HUDEP-2 (cell line): ENCODE measurements around the gene APC2.
"Not testable (repeated sequence)": the region's sequence is repeated elsewhere in the genome, so short reads cannot be mapped to it uniquely, and the experiment has no call there.

Experiments used
- DNase-seq, 76 experiments: peaks; one replicate each; lab custom pipeline; 2025; ENCODE audit not compliant: unreplicated experiment in 76 of 76; lab: John Stamatoyannopoulos, UW

APC2 gene

DNA sequence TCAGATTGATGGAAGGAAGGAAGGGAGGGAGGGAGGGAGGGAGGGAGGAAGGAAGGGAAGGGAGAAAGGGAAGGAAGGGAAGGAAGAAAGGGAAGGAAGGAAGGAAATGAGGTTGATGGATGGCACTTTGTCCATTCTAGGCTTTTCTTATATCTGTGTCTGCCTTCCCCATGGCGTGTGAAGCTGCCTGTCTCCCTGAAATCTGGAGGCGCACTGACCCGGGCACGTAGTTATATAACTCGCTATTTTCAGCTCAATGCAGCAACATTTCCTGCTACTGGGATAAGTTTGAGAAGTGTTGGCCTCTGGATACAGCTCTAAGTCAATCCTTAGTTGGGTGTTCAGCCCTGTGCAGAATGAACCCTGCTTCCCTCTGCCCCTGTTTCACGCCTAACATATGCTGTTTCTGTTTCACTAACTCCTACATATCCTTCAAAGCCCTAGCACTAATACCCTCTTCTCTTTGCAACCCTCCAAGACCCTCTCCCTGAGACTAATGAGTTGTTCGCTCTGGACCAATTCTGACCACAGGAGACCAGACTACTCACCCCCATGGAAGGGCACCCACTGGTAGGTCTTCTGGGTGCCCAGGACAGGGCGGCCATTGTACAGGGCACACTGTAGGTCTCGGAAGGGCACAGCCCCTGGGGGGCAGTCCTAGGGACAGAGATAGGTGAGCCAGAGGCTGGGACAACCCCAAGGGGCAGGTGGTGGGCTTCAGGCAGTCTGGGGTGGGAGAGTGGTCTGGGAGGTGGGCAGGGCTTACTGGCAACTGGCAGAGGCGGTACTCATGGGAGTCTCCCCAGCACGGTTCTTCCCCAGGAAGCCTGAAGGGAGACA lies 59.9 kb downstream of the APC2 start:
- DNase-seq, result no peak

DNA sequence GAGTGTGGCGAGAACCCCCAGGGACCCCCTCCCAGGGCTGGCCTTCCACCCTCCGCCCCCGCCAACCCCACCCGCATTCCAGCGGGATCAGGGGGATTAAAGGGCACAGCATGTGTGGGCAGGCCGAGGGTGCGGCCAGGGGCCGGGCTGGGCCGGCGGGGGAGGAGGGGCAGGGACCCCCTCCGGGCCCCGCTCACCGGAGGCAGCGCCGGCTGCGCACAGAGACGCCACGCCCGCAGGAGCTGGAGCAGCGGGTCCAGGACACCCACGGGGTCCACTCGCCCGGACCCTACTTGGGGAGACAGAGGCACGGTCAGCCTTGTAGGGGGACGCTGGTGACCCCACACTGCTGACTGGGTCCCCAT lies 60.5 kb downstream of the APC2 start:
- DNase-seq, result no peak

DNA sequence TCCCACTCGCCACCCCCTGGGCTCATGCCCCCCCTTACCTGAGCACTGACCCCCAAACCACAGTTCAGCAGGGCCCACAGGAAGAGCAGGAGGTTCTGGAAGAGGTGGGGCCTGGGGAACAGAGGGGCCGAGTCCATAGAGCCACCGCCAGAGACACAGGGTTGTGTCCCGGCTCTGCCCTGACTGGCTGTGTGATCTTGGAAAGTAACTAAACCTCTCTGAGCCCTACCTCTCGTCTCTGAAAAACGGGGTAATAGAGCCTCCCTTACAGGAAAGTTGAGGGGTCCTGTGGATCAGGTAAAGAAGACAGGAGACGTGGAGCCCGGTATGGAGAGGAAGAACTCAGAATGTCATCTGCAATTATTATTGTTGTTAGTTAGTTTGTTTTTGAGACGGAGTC lies 60.9 kb downstream of the APC2 start:
- no peak for DNase-seq

DNA sequence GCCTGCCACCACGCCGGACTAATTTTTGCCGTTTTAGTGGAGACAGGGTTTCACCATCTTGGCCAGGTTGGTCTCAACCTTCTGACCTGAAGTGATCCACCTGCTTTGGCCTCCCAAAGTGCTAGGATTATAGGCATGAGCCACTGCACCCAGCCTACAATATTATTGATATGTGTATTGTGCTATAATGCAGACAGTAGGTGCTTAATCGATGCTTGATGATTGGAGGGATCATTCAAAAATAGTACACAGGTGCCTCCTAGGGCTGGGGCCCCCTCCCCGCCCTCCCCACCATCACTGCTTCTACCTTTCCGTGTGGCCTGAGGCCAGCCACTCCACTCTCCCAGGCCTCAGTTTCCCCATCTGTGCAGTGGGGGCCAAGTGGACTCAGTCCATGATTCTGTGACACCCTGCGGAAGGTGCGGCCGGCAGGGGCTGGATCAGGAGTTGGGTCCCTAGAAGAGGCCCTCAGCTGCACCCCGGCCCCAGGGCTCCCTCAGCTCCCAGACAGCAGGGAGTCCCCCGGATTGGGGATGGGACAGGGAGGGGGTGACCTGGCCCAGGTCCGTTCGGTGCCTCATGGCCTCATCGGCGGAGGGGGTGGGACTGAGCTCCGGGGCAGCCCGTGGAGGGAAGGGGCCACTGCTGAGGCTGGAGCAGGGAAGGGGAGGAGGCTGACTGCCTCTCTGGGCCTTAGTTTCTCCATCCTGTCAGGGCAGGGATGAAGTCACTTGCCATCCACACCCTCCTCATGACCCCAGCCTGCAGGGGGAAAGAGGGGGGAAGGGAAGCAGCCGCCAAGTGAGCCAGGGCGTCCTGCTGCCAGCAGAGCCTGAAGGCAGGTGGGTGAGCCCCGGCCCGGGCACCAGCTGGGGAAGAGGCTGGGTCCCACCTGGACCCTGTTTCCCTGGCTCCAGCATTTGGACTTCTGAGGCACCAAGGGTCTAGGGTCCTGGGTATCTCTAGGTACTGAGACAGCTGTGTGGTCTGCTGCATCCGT lies 61.7 kb downstream of the APC2 start:
- DNase-seq, result no peak

DNA sequence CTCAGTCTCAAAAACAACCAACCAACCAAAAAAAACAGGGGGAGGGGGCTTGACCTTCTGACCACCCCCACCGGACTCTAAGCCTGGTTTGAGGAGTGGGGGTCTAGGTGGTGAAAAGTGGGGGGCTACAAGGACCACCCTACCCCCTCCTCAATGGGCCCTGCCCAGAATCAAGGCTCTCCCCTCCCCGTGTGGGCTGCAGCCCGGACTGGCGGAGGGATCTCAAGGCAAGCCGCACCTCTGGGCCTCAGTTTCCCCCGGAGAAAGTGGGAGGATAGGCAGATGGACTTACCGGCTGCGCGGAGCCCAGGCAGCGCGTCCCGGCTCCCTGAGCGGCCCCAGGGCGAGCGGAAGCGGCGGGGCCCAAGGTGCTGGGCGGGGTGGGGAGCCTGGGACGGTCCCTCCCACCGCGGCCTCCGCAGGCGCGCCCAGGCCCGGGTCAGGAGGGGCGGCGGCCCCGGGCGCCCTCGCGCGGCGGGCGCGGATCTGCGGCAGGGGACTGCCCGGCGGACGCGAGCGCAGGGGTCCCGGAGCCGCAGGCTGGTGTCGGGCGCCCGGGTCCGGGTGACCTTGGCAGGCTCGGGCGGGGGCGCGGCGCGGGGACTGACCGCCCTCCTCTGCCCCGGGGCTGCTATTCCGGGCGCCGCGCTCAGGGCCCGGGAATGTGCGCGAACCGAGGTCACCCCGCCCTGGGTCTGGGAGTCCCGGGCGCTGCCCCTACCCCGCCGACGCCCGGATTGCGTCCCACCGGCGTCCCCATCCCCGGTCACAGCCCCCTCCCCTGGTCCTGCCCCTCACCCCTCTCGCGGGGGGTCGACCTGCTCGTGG lies 63.0 kb downstream of the APC2 start, which contains the start of gene ADAMTSL5:
Gene ADAMTSL5, minus strand, starts transcription at position 349 of the 828 bp plus-strand sequence. CDS start 2,076 bp downstream, outside the sequence.
- peak in 66 of 76 experiments; percentile 32 to 90 (median 74) for DNase-seq

DNA sequence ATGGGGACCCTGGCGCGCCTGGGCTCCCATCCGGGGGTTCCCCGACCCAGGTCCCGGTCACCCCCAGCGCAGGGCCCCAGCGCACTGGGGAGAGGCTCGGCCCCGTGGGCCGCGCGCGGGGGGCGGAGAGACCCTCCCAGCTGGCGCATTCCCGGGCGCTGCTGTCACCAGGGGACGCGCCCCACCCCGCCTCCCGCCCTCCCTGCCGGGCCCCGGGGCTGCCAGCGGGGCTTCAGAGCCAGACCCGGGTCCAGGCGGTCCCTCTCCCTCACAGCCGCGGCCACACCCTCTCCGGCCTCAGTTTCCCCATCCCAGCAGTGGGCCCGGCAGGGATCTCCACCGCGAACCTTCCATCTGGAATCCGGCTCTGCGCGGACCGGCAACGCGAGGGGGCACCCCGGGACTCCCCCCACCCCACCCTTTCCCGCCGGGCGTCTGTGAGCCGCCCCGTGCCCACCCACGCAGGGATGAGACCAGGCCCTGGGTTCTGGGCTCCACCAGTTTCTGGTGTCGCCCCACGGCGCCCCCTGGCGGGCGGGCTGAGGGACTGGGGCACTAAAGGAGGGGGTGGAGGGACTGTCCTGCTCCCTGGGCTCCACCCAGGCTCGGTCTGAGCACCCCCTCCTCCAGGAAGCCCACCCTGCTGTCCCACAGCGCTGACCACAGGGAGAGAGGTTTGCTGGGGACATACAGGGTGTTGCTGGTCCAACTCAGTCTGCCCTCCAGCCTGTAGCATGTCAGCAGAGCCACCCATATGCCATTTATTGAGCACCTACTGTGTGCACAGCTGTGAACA lies 63.8 kb downstream of the APC2 start:
- DNase-seq, result peak in 63 of 76 experiments; percentile 28 to 89 (median 67)

DNA sequence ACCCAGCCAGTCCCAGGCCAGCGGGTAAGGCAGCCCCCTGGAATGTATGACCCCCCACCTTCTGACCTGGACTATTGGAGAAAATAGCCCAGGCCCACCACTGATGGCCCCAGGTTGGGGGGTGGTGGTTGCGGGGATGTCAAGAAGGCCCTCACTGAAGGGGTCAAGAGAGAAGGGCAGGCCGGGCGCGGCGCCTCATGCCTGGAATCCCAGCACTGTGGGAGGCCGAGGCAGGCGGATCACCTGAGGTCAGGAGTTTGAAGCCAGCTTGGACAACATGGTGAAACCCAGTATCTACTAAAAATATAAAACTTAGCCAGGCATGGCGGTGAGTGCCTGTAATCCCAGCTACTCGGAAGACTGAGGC lies 64.4 kb downstream of the APC2 start:
- DNase-seq, result no peak

DNA sequence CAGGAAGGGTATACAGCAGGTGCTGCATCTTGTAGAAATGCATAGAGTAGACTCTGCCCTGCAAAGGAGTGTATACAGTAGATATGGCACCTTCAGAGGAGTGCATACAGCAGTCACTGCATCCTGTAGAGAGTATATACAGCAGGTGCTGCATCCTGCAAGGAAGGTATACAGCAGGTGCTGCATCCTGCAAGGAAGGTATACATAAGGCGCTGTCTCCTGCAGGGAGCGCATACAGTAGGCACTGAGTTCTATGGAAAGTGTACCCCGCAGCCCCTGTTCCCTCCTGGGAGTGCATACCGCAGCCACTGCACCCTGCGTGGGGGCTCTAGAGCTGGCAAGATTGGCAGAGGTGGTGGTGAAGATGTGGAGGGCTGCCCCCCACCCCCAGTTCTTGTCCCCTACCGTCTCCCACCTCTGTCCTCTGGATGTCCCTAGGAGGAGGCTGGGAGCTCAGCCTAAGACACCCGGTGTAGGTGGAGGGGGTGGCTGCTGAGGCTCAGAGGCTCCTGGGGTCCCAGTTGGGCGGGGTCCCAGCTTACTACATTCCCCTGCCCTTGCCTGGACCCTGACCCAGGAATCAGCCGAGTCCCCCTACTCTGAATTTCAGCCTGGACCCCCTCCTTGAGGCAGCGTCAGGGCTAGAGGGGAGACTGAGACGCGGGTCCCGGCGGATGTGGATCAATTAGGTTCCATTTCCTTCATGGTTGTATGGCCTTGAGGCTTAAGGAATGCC lies 65.2 kb downstream of the APC2 start:
- DNase-seq, result no peak

DNA sequence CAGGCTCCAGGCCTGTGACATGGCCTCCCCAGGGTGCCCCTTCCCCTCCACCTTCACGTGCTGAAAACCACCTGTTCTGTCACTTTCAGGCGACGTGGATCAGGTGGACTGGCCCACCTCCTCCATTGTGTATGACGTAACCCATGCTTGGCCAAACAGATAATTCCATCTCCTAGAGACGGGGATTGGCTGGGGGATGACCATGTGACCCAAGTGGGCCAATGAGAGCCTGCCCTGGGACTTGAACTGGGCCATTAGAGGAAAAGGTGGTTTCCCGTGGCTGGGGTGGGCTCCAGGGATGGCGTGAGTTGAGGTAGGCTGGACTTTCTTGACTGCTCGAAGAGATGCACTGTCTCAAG lies 66.5 kb downstream of the APC2 start:
- DNase-seq, result no peak

DNA sequence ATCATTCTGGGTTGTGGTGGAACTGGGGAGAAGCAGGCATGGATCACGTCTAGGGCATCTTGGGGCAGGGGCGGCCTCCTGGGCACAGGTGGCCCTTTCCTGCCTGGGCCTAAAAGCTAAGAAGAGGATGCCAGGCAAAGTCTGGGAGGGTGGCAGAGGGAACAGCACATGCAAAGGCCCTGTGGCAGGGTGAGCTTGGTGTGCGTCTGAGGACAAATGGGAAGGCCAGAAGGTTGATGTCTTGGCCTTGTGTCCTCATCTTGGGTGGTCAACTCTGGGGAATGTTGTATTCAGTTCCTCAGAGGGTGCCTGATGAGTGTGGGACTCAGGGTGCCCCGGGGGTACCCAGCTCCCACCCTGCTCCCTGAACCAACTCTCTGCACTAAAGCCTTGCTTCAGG lies 68.5 kb downstream of the APC2 start:
- DNase-seq, result no peak

DNA sequence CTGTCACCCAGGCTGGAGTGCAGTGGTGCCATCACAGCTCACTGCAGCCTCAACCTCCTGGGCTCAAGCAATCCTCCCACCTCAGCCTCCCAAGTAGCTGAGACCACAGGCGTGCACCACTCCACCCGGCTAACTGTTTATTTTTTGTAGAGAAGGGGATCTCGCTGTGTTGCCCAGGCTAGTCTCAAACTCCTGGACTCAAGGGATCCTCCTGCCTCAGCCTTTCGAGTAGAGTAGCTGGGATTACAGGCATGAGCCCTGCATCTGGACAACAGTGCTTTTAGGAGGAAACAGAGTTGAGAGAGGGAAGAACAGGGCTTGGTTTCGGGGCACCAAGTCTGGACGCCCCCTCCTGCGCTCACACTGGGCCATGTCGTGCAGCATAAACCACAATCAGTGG lies 69.9 kb downstream of the APC2 start:
- DNase-seq, result not testable (repeated sequence)

DNA sequence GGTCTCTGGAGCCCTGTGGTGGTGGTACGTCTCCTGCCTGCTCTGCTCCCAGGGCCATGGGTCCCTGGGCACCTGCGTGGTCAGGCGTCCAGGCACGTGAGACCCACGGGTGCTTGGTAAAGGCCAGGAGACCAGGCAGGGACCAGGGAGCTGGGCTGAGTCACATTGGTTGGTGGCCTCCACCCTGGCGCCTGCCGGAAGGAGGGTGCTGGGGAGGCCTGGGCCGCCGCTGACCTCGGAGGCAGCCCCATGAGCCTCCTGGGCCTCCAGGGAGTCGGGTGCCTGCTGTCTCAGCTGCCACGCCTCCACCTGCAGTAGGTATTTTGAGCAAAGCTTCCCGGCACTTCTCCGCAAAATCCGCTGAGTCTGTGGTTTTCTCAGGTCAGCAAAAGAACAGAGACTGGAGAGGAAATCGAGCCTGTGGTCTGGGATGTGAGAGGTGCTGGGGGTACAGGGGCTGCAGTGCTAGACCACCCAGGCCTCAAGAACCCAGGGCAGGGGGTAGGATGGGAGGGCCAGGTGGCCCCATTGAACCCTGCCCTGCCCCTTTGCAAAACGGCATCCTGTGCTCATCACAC lies 70.4 kb downstream of the APC2 start:
- DNase-seq, result no peak

DNA sequence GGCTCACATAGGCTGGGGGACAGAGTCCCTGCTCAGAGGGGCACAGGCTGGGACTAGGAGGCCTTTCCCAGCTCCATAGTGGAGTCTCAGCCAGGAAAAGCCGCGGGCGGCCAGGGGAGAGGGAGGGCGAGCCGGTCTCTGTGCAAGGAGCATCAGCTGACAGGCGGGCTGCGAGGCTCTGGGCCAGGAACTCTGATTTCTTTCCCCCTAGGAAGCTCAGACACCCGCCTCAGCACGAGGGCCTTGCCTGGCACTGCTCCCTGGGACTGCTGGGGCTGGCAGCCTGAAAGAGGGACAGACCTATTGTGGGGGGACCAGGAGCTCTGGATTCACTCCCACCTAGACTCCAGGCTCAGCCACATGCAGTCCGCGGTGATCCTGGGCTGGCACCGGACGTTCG lies 71.7 kb downstream of the APC2 start:
- DNase-seq, result no peak

DNA sequence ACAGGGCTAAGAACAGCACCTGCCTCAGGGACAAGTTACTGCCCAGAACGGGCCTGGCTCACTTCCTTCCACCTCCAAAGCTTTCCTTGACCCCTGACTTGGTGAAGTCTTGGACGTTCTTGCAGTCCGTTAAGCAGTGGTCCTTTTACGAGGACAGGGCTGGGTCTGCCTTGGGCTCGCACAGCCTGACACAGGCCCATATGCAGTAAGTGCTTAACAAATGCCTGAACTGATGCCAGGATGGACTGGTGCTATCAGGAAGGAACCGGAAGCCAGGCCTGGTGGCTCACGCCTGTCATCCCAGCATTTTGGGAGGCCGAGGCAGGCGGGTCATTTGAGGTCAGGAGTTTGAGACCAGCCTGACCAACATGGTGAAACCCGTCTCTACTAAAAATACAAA lies 72.1 kb downstream of the APC2 start:
- no peak for DNase-seq

DNA sequence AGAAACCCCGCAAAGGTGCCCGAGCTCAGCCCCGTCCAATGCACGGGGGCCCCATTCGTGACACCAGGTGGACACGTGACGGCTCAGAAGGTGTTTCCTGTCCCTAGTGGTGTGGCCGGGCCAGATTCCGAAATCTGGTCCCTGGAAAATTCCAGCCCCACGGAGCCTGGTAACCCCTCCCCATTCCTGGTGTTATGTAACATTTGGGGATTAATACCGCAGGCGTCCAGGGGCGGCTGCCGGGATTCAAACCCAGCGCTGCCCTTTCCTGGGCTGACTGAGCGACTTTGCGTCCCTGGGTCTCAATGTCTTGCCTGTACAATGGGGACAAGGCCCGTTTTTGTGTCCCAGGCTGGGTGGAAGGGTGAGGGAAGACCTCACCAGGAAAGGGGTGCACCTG lies 72.9 kb downstream of the APC2 start:
- DNase-seq, result no peak
